ENCODE results near the gene UBR2. TPM values are rescaled to one million over a fixed set of nuclear protein-coding genes. Genes with fewer than 3 reads are reported as not detected.
"Not testable (repeated sequence)": the region's sequence is repeated elsewhere in the genome, so short reads cannot be mapped to it uniquely, and the experiment has no call there.

Gene UBR2
- total RNA-seq, 4 donors from 2014 or later: 29.2 to 39.5 (median 30.6) TPM

DNA sequence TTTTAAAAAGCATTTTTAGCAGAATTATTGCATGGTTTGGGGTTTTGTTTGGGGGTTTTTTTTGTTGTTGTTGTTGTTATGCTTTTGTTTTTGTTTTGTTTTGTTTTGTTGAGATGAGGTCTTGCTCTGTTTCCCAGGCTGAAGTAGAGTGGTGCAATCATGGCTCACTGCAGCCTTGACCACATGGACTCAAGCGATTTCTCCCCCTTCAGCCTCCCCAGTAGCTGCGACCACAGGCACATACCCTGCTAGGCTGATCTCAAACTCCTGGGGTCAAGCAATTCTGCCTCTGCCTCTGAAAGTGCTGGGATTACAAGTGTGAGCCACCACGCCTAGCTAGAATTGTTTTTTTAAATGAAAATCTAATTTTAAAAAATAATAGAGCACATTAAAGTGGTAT, 35.7 kb downstream of the UBR2 start:
- H3K36me3 ChIP-seq: peaks cover 0 to 38% (median 0%) of the 10 kb centered on the region in 3 donors
- WGBS, 2 donors: 79 to 82% methylated on average over 3 of the region's 3 CpGs
- H3K27ac ChIP-seq: no peak overlapping the region
- peaks cover 0 to 4% (median 1%) of the 10 kb centered on the region in 4 donors for H3K4me1 ChIP-seq
- no peak overlapping the region for H3K4me3 ChIP-seq
- TF ChIP-seq POLR2A (IDR thresholded peaks at IDR 0.05) (no peak), EP300 (IDR thresholded peaks at IDR 0.05) (no peak)
- TF ChIP-seq, protein P1, sequence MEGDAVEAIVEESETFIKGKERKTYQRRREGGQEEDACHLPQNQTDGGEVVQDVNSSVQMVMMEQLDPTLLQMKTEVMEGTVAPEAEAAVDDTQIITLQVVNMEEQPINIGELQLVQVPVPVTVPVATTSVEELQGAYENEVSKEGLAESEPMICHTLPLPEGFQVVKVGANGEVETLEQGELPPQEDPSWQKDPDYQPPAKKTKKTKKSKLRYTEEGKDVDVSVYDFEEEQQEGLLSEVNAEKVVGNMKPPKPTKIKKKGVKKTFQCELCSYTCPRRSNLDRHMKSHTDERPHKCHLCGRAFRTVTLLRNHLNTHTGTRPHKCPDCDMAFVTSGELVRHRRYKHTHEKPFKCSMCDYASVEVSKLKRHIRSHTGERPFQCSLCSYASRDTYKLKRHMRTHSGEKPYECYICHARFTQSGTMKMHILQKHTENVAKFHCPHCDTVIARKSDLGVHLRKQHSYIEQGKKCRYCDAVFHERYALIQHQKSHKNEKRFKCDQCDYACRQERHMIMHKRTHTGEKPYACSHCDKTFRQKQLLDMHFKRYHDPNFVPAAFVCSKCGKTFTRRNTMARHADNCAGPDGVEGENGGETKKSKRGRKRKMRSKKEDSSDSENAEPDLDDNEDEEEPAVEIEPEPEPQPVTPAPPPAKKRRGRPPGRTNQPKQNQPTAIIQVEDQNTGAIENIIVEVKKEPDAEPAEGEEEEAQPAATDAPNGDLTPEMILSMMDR (IDR thresholded peaks at IDR 0.05): no peak
- H3K27me3 ChIP-seq: no peaks in the 10 kb centered on the region
- H3K9me3 ChIP-seq: no peaks in the 10 kb centered on the region
- DNase-seq (ENCODE audit: low spot score in 2 of 2): no peak

DNA sequence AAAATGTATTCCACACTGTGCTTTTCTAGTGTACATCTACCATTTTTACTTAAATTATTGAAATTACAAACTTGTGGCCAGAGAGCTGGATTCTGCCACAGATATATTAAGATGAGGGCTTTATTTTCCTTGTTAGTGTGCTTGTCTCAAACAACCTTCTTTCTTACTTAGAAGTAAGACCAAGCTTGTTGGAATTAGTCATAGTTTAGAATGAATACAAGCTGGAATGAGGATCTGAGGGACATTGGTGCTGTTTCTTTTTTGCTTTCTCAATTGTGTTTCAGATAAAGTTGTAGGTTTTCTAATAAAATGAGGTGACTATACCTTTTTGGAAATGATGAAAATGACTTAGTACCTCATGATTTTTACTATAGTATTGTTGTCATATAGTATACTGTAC, 40.3 kb downstream of the UBR2 start:
- no peak for DNase-seq (ENCODE audit: low spot score in 2 of 2)
- H3K27ac ChIP-seq: no peak overlapping the region
- H3K9me3 ChIP-seq: no peaks in the 10 kb centered on the region
- H3K27me3 ChIP-seq: no peaks in the 10 kb centered on the region
- H3K4me1 ChIP-seq: no peaks in the 10 kb centered on the region
- TF ChIP-seq, protein P1 (IDR thresholded peaks at IDR 0.05): no peak
- TF ChIP-seq POLR2A (IDR thresholded peaks at IDR 0.05): no peak
- peaks cover 0 to 35% (median 0%) of the 10 kb centered on the region in 3 donors for H3K36me3 ChIP-seq
- no peak overlapping the region for H3K4me3 ChIP-seq

DNA sequence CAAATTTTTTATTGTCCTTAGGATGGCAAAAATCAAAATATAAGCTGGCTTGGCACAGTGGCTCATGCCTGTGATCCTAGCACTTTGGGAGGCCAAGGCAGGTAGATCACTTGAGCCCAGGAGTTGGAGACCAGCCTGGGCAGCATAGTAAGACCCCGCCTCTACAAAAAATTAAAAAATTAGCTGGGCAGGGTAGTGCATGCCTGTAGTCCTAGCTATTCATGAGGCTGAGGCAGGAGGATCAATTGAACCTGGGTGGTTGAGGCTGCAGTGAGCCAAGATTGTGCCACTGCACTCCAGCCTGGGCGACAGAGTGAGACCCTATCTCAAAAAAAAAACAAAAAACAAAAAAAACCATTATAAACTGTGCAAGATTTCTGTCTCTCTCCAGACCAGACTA, 40.9 kb downstream of the UBR2 start:
- not testable (repeated sequence) for H3K27me3 ChIP-seq; H3K4me1 ChIP-seq; DNase-seq (ENCODE audit: low spot score in 2 of 2); H3K4me3 ChIP-seq; H3K27ac ChIP-seq; H3K9me3 ChIP-seq
- WGBS, 2 donors: 98% methylated on average over 2 of the region's 2 CpGs
- peaks cover 0 to 41% (median 0%) of the 10 kb centered on the region in 3 donors for H3K36me3 ChIP-seq

DNA sequence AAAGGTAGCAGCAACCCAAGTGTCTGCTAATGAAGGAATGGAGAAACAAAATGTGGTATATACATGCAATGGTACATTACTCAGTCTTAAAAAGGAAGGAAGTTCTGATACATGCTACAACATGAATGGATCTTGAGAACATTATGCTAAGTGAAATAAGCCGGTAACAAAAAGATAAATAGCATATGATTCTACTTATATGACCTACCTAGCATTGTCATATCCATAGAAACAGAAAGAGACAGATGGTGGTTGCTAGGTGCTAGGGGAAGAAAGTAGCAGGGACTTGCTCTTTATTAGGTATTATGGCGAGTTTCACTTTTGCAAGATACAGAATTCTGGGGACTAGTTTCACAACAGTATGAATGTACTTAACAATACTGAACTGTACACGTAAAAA, 46.6 kb downstream of the UBR2 start:
- Histone ChIP-seq H3K27me3 (no peaks in the 10 kb centered on the region), H3K4me3 (no peak overlapping the region), H3K27ac (no peak overlapping the region), H3K4me1 (no peaks in the 10 kb centered on the region), H3K36me3 (peaks cover 0 to 59% (median 0%) of the 10 kb centered on the region in 3 donors), H3K9me3 (no peaks in the 10 kb centered on the region)
- no peak for DNase-seq (ENCODE audit: low spot score in 2 of 2)
- 91 to 97% methylated on average over 3 of the region's 3 CpGs for WGBS, 2 donors
- TF ChIP-seq EP300 (IDR thresholded peaks at IDR 0.05): no peak
- no peak for TF ChIP-seq POLR2A (IDR thresholded peaks at IDR 0.05)
- TF ChIP-seq, protein P1 (IDR thresholded peaks at IDR 0.05): no peak

DNA sequence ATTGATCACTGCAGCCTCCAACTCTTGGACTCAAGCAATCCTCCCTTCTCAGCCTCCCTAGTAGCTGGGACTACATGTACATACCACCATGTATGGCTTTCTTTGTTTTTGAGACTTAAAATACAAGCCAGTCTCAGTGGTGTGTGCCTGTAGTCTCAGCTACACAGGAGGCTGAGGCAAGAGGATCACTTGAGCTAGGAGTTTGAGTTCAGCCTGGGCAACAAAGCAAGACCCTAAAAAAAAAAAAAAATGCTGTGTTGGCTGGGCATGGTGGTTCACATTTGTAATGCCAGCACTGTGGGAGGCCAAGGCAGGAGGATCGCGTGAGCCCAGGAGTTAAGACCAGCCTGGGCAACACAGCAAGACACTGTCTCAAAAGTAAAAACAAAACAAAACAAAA, 51.7 kb downstream of the UBR2 start:
- WGBS, 2 donors: 94 to 100% methylated on average over 2 of the region's 2 CpGs
- no peak for TF ChIP-seq POLR2A (IDR thresholded peaks at IDR 0.05)
- TF ChIP-seq EP300 (IDR thresholded peaks at IDR 0.05): no peak
- TF ChIP-seq, protein P1 (IDR thresholded peaks at IDR 0.05): no peak

DNA sequence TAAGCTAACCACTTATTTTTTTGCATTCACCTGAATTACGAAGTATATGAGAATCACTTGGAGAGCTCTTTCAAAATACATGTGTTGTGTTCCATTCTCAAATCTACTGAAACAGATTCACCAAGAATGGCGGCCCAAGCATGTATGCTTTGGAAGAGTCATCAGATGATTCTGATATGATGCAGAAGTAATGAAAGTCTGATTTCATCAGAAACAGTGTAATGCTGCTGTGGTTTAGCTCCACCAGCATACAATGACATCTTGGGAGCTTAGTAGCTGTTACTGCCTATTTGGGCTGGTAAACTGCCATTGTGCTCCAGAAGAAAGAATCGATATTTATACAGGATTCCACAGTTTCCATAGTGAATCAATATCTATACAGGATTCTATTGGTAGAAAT, 52.9 kb downstream of the UBR2 start:
- 89 to 94% methylated on average over 3 of the region's 3 CpGs for WGBS, 2 donors
- Histone ChIP-seq H3K27me3 (no peaks in the 10 kb centered on the region), H3K36me3 (peaks cover 0 to 73% (median 0%) of the 10 kb centered on the region in 3 donors), H3K27ac (no peak overlapping the region), H3K4me1 (no peaks in the 10 kb centered on the region), H3K9me3 (no peaks in the 10 kb centered on the region), H3K4me3 (no peak overlapping the region)
- no peak for DNase-seq (ENCODE audit: low spot score in 2 of 2)
- TF ChIP-seq POLR2A (IDR thresholded peaks at IDR 0.05) (no peak), EP300 (IDR thresholded peaks at IDR 0.05) (no peak)
- TF ChIP-seq, protein P1 (IDR thresholded peaks at IDR 0.05): no peak

More for the DNA sequence above, 51.7 kb downstream of the UBR2 start:
- H3K4me1 ChIP-seq: no peaks in the 10 kb centered on the region
- H3K9me3 ChIP-seq: no peaks in the 10 kb centered on the region
- no peak for DNase-seq (ENCODE audit: low spot score in 2 of 2)
- H3K27me3 ChIP-seq: no peaks in the 10 kb centered on the region
- H3K4me3 ChIP-seq: no peak overlapping the region
- no peak overlapping the region for H3K27ac ChIP-seq
- peaks cover 0 to 69% (median 0%) of the 10 kb centered on the region in 3 donors for H3K36me3 ChIP-seq

Measured in tibial nerve (tissue), 4 donors.